HuH-7 (cell line): ENCODE results near the gene DHH.
"Not testable (repeated sequence)": the region's sequence is repeated elsewhere in the genome, so short reads cannot be mapped to it uniquely, and the experiment has no call there.

Experiments used
- DNase-seq: peaks from one replicate; pipeline ENCODE4 v3.0.0; 2011; ENCODE audit warnings: low spot score

DHH gene

GRCh38 chr12:49094160-49094974, at the start of gene DHH:
TSS of gene DHH (minus strand) at chr12:49094801. CDS start at chr12:49094512, 289 bp downstream.
- DNase-seq = no peak

GRCh38 chr12:49144384-49144783, 49.8 kb upstream of the DHH start:
- no peak for DNase-seq

GRCh38 chr12:49138999-49139398, 44.4 kb upstream of the DHH start:
- no peak for DNase-seq

GRCh38 chr12:49138587-49138986, 44.0 kb upstream of the DHH start:
- DNase-seq = no peak

GRCh38 chr12:49137476-49137875, 42.9 kb upstream of the DHH start:
- no peak for DNase-seq

GRCh38 chr12:49136997-49137396, 42.4 kb upstream of the DHH start:
- DNase-seq = not testable (repeated sequence)

GRCh38 chr12:49133590-49133989, 39.0 kb upstream of the DHH start:
- no peak for DNase-seq

GRCh38 chr12:49133014-49133413, 38.4 kb upstream of the DHH start:
- no peak for DNase-seq

- no peak for DNase-seq
Observed at GRCh38 chr12:49131894-49132461, 37.4 kb upstream of the DHH start.

GRCh38 chr12:49131051-49131893, 36.7 kb upstream of the DHH start, which contains the start of gene TUBA1B:
TSS of gene TUBA1B (minus strand) at chr12:49131395. CDS start at chr12:49131300, 95 bp downstream.
- DNase-seq = peak; percentile 80

GRCh38 chr12:49130151-49131050, 35.8 kb upstream of the DHH start:
- peak; percentile 84 for DNase-seq

- no peak for DNase-seq
Observed at GRCh38 chr12:49129332-49130150, 34.9 kb upstream of the DHH start.

GRCh38 chr12:49127971-49128370, 33.4 kb upstream of the DHH start:
- not testable (repeated sequence) for DNase-seq

GRCh38 chr12:49126852-49127763, 32.5 kb upstream of the DHH start:
- DNase-seq = no peak

GRCh38 chr12:49121047-49121696, 26.6 kb upstream of the DHH start:
- DNase-seq = peak; percentile 75

- no peak for DNase-seq
Observed at GRCh38 chr12:49111206-49111605, 16.6 kb upstream of the DHH start.

- peak; percentile 99 for DNase-seq
Observed at GRCh38 chr12:49110464-49111155, 16.0 kb upstream of the DHH start, which contains the start of gene LMBR1L. TSS of gene LMBR1L (minus strand) at chr12:49110847. CDS start at chr12:49110555, 292 bp downstream.
